ENCODE data around the gene ZNF335. TPM values are rescaled to one million over a fixed set of nuclear protein-coding genes. Genes with fewer than 3 reads are reported as not detected.

The ZNF335 gene
- polyA plus RNA-seq, 1 experiment: 9.9 TPM

DNA sequence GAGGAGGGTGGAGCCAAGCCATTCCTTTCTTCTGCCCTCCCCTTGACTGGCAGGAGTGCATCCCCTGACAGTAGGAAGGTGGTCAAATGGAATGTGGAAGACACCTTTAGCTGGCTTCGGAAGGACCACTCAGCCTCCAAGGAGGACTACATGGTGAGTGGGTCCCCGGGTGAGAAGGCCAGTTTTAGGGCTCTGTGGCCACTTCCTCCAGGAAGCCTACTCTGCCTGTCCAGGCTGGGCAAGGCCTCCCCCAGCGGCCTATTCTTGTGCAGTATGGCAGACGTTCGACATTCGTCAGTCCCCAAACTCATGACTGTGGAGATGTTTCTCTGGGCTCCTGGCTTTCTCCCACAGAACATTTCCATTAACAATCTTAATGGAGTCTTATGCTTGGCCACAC is 28.4 kb downstream of the ZNF335 start:
- ChIA-PET POLR2A (interaction anchor here (0.6 kb wide), 1 partner anchor 19 kb away, joined by 3 read pairs; no protein-coding TSS in a partner anchor), CTCF (interaction anchor here (0.8 to 1.8 kb wide), 4 partner anchors 10 to 144 kb away, joined by 3 to 8 read pairs (median 4); no protein-coding TSS in a partner anchor)
- H3K36me3 ChIP-seq (ENCODE audit: control insufficient read depth, insufficient read depth, low read length): peaks cover 61% of the 10 kb centered on the region

DNA sequence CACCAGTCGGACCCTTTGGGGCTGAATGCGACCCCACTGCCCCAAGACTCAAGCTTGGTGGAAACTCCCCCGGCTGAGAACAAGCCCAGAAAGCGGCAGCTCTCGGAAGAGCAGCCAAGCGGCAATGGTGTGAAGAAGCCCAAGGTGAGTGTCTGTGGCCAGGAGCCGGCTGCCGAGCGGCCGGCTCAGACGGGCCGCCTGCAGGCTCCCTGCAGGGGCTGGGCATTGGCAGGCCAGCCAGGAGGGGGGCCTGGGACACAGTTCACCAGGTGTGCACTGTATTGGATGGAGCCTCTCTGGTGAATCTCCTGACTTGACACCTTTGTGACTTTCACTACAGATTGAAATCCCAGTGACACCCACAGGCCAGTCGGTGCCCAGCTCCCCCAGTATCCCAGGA is 31.5 kb downstream of the ZNF335 start:
- peaks cover 45% of the 10 kb centered on the region for H3K36me3 ChIP-seq (ENCODE audit: control insufficient read depth, insufficient read depth, low read length)
- POLR2A ChIA-PET: no interaction called here
- CTCF ChIA-PET: interaction anchor here (2.2 kb wide), 1 partner anchor 30 kb away, joined by 4 read pairs; no protein-coding TSS in a partner anchor
- no peak overlapping the region for H3K4me3 ChIP-seq (ENCODE audit: low read depth, low read length)
- no peak for DNase-seq (ENCODE audit: low read depth)
- no peaks in the 10 kb centered on the region for H3K27me3 ChIP-seq (ENCODE audit: control insufficient read depth, insufficient read depth, low read length)
- TF ChIP-seq, protein P1, sequence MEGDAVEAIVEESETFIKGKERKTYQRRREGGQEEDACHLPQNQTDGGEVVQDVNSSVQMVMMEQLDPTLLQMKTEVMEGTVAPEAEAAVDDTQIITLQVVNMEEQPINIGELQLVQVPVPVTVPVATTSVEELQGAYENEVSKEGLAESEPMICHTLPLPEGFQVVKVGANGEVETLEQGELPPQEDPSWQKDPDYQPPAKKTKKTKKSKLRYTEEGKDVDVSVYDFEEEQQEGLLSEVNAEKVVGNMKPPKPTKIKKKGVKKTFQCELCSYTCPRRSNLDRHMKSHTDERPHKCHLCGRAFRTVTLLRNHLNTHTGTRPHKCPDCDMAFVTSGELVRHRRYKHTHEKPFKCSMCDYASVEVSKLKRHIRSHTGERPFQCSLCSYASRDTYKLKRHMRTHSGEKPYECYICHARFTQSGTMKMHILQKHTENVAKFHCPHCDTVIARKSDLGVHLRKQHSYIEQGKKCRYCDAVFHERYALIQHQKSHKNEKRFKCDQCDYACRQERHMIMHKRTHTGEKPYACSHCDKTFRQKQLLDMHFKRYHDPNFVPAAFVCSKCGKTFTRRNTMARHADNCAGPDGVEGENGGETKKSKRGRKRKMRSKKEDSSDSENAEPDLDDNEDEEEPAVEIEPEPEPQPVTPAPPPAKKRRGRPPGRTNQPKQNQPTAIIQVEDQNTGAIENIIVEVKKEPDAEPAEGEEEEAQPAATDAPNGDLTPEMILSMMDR (IDR thresholded peaks at IDR 0.05; ENCODE audit: insufficient read depth, low read depth, low read length): no peak

More for the DNA sequence above, 28.4 kb downstream of the ZNF335 start:
- TF ChIP-seq, protein P1 (IDR thresholded peaks at IDR 0.05; ENCODE audit: insufficient read depth, low read depth, low read length): no peak
- no peaks in the 10 kb centered on the region for H3K27me3 ChIP-seq (ENCODE audit: control insufficient read depth, insufficient read depth, low read length)
- H3K4me3 ChIP-seq (ENCODE audit: low read depth, low read length): no peak overlapping the region
- no peak for DNase-seq (ENCODE audit: low read depth)

GRCh38 chr20:45940053-45940452 is 31.9 kb downstream of the ZNF335 start:
- no peak for DNase-seq (ENCODE audit: low read depth)
- CTCF ChIA-PET: no interaction called here

GRCh38 chr20:45938727-45939438 is 33.1 kb downstream of the ZNF335 start:
- TF ChIP-seq, protein P1 (IDR thresholded peaks at IDR 0.05; ENCODE audit: insufficient read depth, low read depth, low read length): no peak
- DNase-seq (ENCODE audit: low read depth): no peak
- ChIA-PET POLR2A (no interaction called here), CTCF (interaction anchor here (3.4 kb wide), 1 partner anchor 31 kb away, joined by 18 read pairs; no protein-coding TSS in a partner anchor)
- no peak overlapping the region for H3K4me3 ChIP-seq (ENCODE audit: low read depth, low read length)
- no peaks in the 10 kb centered on the region for H3K27me3 ChIP-seq (ENCODE audit: control insufficient read depth, insufficient read depth, low read length)
- peaks cover 37% of the 10 kb centered on the region for H3K36me3 ChIP-seq (ENCODE audit: control insufficient read depth, insufficient read depth, low read length)

More at GRCh38 chr20:45940053-45940452, 31.9 kb downstream of the ZNF335 start:
- TF ChIP-seq, protein P1 (IDR thresholded peaks at IDR 0.05; ENCODE audit: insufficient read depth, low read depth, low read length): no peak
- peaks cover 44% of the 10 kb centered on the region for H3K36me3 ChIP-seq (ENCODE audit: control insufficient read depth, insufficient read depth, low read length)
- no peaks in the 10 kb centered on the region for H3K27me3 ChIP-seq (ENCODE audit: control insufficient read depth, insufficient read depth, low read length)
- POLR2A ChIA-PET: no interaction called here
- H3K4me3 ChIP-seq (ENCODE audit: low read depth, low read length): no peak overlapping the region

DNA sequence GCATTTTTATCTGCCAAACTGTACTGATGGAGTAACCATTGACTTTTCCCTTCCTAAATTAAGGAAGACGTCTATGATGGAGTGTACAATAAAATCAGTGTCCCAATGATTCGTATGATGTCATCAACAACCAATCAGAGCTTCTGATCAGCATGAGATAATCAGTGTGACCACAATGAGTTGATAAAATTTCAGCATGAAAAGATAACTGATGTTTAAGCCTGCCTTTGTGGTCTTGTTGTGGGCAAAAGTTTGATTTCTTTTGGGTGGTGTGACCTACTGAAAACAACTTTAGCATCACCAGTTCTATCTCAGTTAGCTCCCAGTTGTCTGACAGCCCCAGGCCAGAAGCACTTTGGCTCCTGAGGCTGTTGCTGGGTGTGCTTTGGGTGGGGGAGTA is 34.2 kb downstream of the ZNF335 start:
- CTCF ChIA-PET: interaction anchor here (0.9 to 3.4 kb wide), 4 partner anchors 9 to 139 kb away, joined by 3 to 18 read pairs (median 6); no protein-coding TSS in a partner anchor
- H3K27me3 ChIP-seq (ENCODE audit: control insufficient read depth, insufficient read depth, low read length): no peaks in the 10 kb centered on the region
- H3K36me3 ChIP-seq (ENCODE audit: control insufficient read depth, insufficient read depth, low read length): peaks cover 26% of the 10 kb centered on the region
- no peak for DNase-seq (ENCODE audit: low read depth)
- no peak overlapping the region for H3K4me3 ChIP-seq (ENCODE audit: low read depth, low read length)
- POLR2A ChIA-PET: no interaction called here
- TF ChIP-seq, protein P1 (IDR thresholded peaks at IDR 0.05; ENCODE audit: insufficient read depth, low read depth, low read length): no peak
